Loucy (cell line): ENCODE results near the gene FEV.

ENCODE experiments used
- CTCF ChIP-seq: fragments of 200-600 bp; sonication (generic); conservative IDR thresholded peaks from 2 replicates; pipeline ENCODE4 v1.5.1; 2014; ENCODE audit warnings: mild to moderate bottlenecking, antibody characterized with exemption, low read length
- EZH2phosphoT487 ChIP-seq: fragments of 200-600 bp; IDR thresholded peaks from 2 replicates; pipeline ENCODE4 v1.6.1; 2018; ENCODE audit warnings: antibody characterized with exemption, mild to moderate bottlenecking, moderate library complexity, borderline replicate concordance

GRCh38 chr2:218981881-218982585 is 3.0 kb downstream of the FEV start:
- TF ChIP-seq CTCF (no peak), EZH2phosphoT487 (no peak)
